ENCODE results near the gene SGPP2. TPM values are rescaled to one million over a fixed set of nuclear protein-coding genes. Genes with fewer than 3 reads are reported as not detected.

SGPP2 gene
- total RNA-seq, 2 donors from 2014 or later, result 3.3 to 3.7 TPM

DNA sequence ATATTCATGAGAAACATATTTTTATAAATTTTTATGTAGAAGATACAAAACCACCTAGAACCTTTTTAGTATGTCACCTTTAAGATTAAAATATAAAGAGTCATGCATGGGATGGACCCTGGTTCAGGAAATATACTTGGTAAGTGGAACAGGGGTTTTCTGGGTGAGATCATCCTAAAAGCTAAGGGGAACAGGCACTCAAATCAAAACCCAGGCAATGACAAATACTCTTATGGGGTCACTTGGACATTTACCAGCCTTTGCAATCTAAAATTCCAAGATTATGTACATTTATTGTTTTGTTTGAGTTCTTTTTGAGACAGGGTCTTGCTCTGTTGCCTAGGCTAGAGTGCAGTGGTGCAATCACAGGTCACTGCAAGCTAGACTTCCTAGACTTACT is 65.8 kb downstream of the SGPP2 start:
- TF ChIP-seq POLR2A (IDR thresholded peaks at IDR 0.05) (no peak), POLR2AphosphoS5 (IDR thresholded peaks at IDR 0.05) (no peak)
- TF ChIP-seq, protein P1, sequence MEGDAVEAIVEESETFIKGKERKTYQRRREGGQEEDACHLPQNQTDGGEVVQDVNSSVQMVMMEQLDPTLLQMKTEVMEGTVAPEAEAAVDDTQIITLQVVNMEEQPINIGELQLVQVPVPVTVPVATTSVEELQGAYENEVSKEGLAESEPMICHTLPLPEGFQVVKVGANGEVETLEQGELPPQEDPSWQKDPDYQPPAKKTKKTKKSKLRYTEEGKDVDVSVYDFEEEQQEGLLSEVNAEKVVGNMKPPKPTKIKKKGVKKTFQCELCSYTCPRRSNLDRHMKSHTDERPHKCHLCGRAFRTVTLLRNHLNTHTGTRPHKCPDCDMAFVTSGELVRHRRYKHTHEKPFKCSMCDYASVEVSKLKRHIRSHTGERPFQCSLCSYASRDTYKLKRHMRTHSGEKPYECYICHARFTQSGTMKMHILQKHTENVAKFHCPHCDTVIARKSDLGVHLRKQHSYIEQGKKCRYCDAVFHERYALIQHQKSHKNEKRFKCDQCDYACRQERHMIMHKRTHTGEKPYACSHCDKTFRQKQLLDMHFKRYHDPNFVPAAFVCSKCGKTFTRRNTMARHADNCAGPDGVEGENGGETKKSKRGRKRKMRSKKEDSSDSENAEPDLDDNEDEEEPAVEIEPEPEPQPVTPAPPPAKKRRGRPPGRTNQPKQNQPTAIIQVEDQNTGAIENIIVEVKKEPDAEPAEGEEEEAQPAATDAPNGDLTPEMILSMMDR (IDR thresholded peaks at IDR 0.05), result no peak
- intact Hi-C loops (cut with DNase I), result no loop called here
- H3K9me3 ChIP-seq, result no peaks in the 10 kb centered on the region
- no peaks in the 10 kb centered on the region for H3K27me3 ChIP-seq (replicated peaks; ENCODE audit: insufficient read depth)
- H3K4me1 ChIP-seq (replicated peaks), result no peaks in the 10 kb centered on the region
- DNase-seq (ENCODE audit: low spot score), result no peak
- H3K36me3 ChIP-seq, result no peaks in the 10 kb centered on the region
- H3K27ac ChIP-seq, result no peak overlapping the region
- H3K4me3 ChIP-seq, result no peak overlapping the region

DNA sequence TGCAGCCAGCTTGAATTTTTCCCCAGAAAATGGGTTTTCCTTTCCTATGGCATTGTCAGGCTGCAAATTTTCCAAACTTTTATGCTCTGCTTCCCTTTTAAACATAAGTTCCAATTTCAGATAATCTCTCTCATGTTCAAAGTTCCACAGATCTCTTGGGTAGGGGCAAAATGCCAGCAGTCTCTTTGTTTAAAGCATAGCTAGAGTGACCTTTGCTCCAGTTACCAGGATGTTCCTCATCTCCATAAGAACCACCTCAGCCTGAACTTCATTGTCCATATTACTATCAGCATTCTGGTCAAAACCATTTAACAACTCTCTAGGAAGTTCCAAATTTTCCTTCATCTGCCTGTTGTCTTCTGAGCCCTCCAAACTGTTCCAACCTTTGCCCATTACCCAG is 68.3 kb downstream of the SGPP2 start:
- no peak for DNase-seq (ENCODE audit: low spot score)
- H3K27ac ChIP-seq, result no peak overlapping the region
- no peak overlapping the region for H3K4me3 ChIP-seq
- no peaks in the 10 kb centered on the region for H3K4me1 ChIP-seq (replicated peaks)
- intact Hi-C loops (cut with DNase I), result no loop called here
- TF ChIP-seq, protein P1 (IDR thresholded peaks at IDR 0.05), result no peak
- TF ChIP-seq POLR2AphosphoS5 (IDR thresholded peaks at IDR 0.05) (no peak), POLR2A (IDR thresholded peaks at IDR 0.05) (no peak)
- H3K27me3 ChIP-seq (replicated peaks; ENCODE audit: insufficient read depth), result no peaks in the 10 kb centered on the region
- H3K9me3 ChIP-seq, result no peaks in the 10 kb centered on the region
- no peaks in the 10 kb centered on the region for H3K36me3 ChIP-seq

DNA sequence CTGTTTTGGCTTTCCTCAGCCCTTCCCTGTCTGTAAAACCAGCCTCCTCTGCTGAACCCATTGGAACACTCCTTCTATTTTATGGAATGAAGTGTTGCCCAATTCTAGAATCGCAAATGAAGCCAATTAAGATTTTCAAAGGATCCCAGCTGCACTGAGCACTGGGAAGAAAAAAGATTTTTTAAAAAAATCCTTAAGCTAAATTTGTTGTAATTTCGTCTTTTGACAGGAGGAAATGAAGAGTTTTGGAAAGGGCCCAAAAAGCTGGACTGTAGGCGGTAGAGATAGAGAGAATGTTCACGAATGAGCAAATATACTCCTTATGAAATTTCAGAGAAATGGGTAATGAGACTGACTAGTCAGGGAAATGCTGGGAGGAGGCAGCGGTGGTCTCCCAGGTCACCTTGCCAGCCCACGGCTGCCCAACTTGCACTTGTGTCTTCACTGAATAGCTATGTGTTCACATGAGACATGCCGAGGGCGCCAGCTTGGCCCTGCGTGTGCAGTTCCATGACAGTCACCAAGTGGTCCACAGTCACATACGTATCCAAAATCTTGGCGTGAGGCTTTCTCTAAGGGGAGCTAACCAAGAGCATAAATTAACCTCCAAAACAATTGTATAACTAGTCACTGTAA is 69.9 kb downstream of the SGPP2 start:
- Histone ChIP-seq H3K36me3 (no peaks in the 10 kb centered on the region), H3K4me3 (no peak overlapping the region), H3K4me1 (replicated peaks) (no peaks in the 10 kb centered on the region), H3K27me3 (replicated peaks; ENCODE audit: insufficient read depth) (no peaks in the 10 kb centered on the region), H3K27ac (no peak overlapping the region), H3K9me3 (no peaks in the 10 kb centered on the region)
- intact Hi-C loops (cut with DNase I), result no loop called here
- WGBS, result 83% methylated on average over 11 of the region's 11 CpGs
- TF ChIP-seq POLR2A (IDR thresholded peaks at IDR 0.05) (no peak), POLR2AphosphoS5 (IDR thresholded peaks at IDR 0.05) (no peak)
- TF ChIP-seq, protein P1 (IDR thresholded peaks at IDR 0.05), result no peak
- DNase-seq (ENCODE audit: low spot score), result no peak

DNA sequence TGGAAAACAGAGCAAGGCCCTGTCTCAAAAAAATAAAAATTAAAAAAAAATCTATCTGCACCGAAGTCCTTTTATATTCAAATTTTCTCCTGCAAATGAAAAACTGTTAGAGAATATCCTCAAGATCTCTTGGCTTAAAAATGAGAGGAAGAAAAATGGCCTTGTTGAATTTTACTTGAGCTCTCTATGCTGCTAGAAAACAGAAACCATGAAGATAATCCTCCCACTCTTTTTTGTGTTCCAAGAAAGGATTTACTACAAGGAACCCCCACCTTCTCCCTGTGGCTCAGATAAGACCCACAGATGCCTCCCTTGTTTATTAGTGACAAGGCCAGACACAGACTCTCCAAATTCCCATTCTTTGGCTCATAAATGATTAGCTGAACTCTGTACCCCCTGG is 71.0 kb downstream of the SGPP2 start:
- DNase-seq (ENCODE audit: low spot score), result no peak
- no peaks in the 10 kb centered on the region for H3K4me1 ChIP-seq (replicated peaks)
- intact Hi-C loops (cut with DNase I), result no loop called here
- TF ChIP-seq, protein P1 (IDR thresholded peaks at IDR 0.05), result no peak
- TF ChIP-seq POLR2A (IDR thresholded peaks at IDR 0.05) (no peak), POLR2AphosphoS5 (IDR thresholded peaks at IDR 0.05) (no peak)
- WGBS, result 67% methylated on average over 1 of the region's 1 CpG
- no peak overlapping the region for H3K4me3 ChIP-seq
- no peak overlapping the region for H3K27ac ChIP-seq
- H3K27me3 ChIP-seq (replicated peaks; ENCODE audit: insufficient read depth), result no peaks in the 10 kb centered on the region
- H3K9me3 ChIP-seq, result no peaks in the 10 kb centered on the region
- no peaks in the 10 kb centered on the region for H3K36me3 ChIP-seq

DNA sequence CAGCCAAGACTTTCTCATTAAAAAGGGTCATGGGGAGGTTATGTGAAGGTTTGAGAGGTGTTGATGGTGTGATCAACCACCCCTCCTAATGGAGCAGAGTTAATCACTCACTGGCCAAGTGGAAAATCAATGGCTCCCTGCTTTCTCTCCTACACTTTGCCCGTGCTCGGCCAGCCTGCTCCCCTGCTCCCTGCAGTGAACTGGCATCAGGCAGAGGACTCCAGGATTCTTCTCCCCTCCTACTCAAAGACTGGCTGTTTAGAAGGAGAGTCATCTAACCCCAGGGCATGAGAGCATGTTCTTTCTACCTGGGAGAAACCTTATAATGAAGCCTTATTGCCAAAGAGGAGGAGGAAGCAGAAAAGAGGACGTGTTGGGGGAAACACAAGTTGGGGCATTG is 74.9 kb downstream of the SGPP2 start:
- no peak overlapping the region for H3K27ac ChIP-seq
- no peak for DNase-seq (ENCODE audit: low spot score)
- no peaks in the 10 kb centered on the region for H3K4me1 ChIP-seq (replicated peaks)
- 82% methylated on average over 3 of the region's 3 CpGs for WGBS
- no peaks in the 10 kb centered on the region for H3K36me3 ChIP-seq
- intact Hi-C loops (cut with DNase I), result no loop called here
- no peaks in the 10 kb centered on the region for H3K9me3 ChIP-seq
- TF ChIP-seq POLR2AphosphoS5 (IDR thresholded peaks at IDR 0.05) (no peak), POLR2A (IDR thresholded peaks at IDR 0.05) (no peak)
- TF ChIP-seq, protein P1 (IDR thresholded peaks at IDR 0.05), result no peak
- no peaks in the 10 kb centered on the region for H3K27me3 ChIP-seq (replicated peaks; ENCODE audit: insufficient read depth)
- no peak overlapping the region for H3K4me3 ChIP-seq
